Measurements from ENCODE around the gene INTS1.

DNA sequence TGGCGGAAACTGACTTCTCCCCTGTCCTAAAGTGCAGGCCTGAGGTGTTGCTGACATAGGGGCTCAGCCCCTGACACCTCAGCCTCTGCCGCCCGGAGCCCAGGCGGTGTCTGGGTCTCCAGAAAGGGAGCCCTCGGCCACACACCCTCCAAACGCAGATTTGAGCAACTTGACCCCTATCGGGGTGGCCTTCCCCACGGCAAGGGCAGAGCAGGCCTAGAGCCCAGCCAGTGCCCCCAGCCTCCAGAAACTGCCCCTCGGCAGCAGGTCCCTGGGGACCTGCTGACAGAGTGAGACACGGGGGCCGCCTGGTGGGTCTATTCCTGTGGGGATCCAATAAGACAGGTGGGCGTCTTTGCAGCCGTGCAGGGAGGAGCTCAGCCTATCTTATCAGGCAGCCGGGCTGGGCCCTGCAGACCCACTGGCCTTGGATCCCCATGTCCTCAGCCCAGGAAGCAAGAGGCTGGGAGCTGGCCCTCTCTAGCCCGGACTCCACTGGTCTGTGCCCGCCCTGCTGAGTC, 40.8 kb upstream of the INTS1 start:
- no peak for TF ChIP-seq BHLHE40 (IDR thresholded peaks at IDR 0.05; ENCODE audit: borderline replicate concordance)
- no peak for TF ChIP-seq PKNOX1 (IDR thresholded peaks at IDR 0.05)
- TF ChIP-seq SUZ12 (IDR thresholded peaks at IDR 0.05), result no peak
- TF ChIP-seq LEF1 (IDR thresholded peaks at IDR 0.05; ENCODE audit: borderline replicate concordance), result no peak
- no peak for TF ChIP-seq SP1 (IDR thresholded peaks at IDR 0.05)
